Measurements from ENCODE around the gene ZNF845. TPM values are rescaled to one million over a fixed set of nuclear protein-coding genes. Genes with fewer than 3 reads are reported as not detected.

The ZNF845 gene
- total RNA-seq, 4 donors from 2014 or later = 4.2 to 7.1 (median 5.2) TPM

DNA sequence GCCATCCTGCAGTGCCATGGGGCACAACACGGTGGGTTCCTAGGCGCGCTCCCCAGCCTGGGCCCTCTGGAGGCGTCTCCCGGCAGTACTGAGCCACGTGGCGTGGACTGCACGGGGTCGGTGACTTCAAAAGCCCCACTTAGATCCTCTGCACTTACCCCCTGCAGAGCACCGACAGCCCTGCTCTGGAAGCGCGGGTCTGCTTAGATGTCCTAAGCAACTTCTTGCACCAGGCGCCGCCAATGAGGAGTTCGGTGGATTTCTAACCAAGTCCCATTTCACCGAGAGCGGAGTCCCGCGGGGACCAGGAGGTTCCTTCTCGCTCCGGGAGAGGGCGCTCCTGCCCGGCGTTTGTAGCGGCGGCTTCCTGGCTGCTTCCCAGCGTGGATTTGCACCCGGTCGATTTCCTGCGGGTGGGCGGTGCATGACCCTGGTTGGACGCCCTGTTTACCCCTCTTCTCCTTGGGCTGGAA, 25.2 kb upstream of the ZNF845 start:
- Histone ChIP-seq H3K4me1 (no peaks in the 10 kb centered on the region), H3K27ac (no peak overlapping the region), H3K9me3 (no peaks in the 10 kb centered on the region), H3K36me3 (no peaks in the 10 kb centered on the region), H3K27me3 (peaks cover 38% of the 10 kb centered on the region), H3K4me3 (no peak overlapping the region)
- WGBS = 7% methylated on average over 11 of the region's 32 CpGs
- DNase-seq (ENCODE audit: low spot score in 2 of 2) = no peak
- no peak for TF ChIP-seq POLR2AphosphoS5 (IDR thresholded peaks at IDR 0.05)
- TF ChIP-seq, protein P1, sequence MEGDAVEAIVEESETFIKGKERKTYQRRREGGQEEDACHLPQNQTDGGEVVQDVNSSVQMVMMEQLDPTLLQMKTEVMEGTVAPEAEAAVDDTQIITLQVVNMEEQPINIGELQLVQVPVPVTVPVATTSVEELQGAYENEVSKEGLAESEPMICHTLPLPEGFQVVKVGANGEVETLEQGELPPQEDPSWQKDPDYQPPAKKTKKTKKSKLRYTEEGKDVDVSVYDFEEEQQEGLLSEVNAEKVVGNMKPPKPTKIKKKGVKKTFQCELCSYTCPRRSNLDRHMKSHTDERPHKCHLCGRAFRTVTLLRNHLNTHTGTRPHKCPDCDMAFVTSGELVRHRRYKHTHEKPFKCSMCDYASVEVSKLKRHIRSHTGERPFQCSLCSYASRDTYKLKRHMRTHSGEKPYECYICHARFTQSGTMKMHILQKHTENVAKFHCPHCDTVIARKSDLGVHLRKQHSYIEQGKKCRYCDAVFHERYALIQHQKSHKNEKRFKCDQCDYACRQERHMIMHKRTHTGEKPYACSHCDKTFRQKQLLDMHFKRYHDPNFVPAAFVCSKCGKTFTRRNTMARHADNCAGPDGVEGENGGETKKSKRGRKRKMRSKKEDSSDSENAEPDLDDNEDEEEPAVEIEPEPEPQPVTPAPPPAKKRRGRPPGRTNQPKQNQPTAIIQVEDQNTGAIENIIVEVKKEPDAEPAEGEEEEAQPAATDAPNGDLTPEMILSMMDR (IDR thresholded peaks at IDR 0.05) = peak in 1 of 2 donors; percentile 38

- no peak overlapping the region for H3K4me3 ChIP-seq
- no peaks in the 10 kb centered on the region for H3K9me3 ChIP-seq
- no peaks in the 10 kb centered on the region for H3K4me1 ChIP-seq
- TF ChIP-seq EP300 (IDR thresholded peaks at IDR 0.05) (no peak), POLR2A (IDR thresholded peaks at IDR 0.05) (no peak), POLR2AphosphoS5 (IDR thresholded peaks at IDR 0.05) (no peak)
- TF ChIP-seq, protein P1 (IDR thresholded peaks at IDR 0.05) = no peak
- peaks cover 31% of the 10 kb centered on the region for H3K27me3 ChIP-seq
- no peak for DNase-seq (ENCODE audit: low spot score in 2 of 2)
- H3K27ac ChIP-seq = no peak overlapping the region
- WGBS = 55% methylated on average over 11 of the region's 11 CpGs
- no peaks in the 10 kb centered on the region for H3K36me3 ChIP-seq
Observed at GRCh38 chr19:53311044-53311443, 22.5 kb upstream of the ZNF845 start.

- no peak for DNase-seq (ENCODE audit: low spot score in 2 of 2)
- 75% methylated on average over 12 of the region's 12 CpGs for WGBS
- TF ChIP-seq EP300 (IDR thresholded peaks at IDR 0.05) (no peak), POLR2A (IDR thresholded peaks at IDR 0.05) (no peak), POLR2AphosphoS5 (IDR thresholded peaks at IDR 0.05) (no peak)
- TF ChIP-seq, protein P1 (IDR thresholded peaks at IDR 0.05) = no peak
- H3K4me3 ChIP-seq = no peak overlapping the region
- H3K9me3 ChIP-seq = no peaks in the 10 kb centered on the region
- no peaks in the 10 kb centered on the region for H3K4me1 ChIP-seq
- H3K36me3 ChIP-seq = no peaks in the 10 kb centered on the region
- peaks cover 23% of the 10 kb centered on the region for H3K27me3 ChIP-seq
- H3K27ac ChIP-seq = no peak overlapping the region
Observed at GRCh38 chr19:53311897-53312296, 21.7 kb upstream of the ZNF845 start.

GRCh38 chr19:53328967-53329366, 4.6 kb upstream of the ZNF845 start:
- TF ChIP-seq, protein P1 (IDR thresholded peaks at IDR 0.05) = no peak
- TF ChIP-seq EP300 (IDR thresholded peaks at IDR 0.05) = no peak
- TF ChIP-seq POLR2AphosphoS5 (IDR thresholded peaks at IDR 0.05) = no peak
- no peak for TF ChIP-seq POLR2A (IDR thresholded peaks at IDR 0.05)
- no peaks in the 10 kb centered on the region for H3K36me3 ChIP-seq
- peaks cover 16% of the 10 kb centered on the region for H3K9me3 ChIP-seq
- H3K4me3 ChIP-seq = no peak overlapping the region
- no peak overlapping the region for H3K27ac ChIP-seq
- peaks cover 26% of the 10 kb centered on the region for H3K27me3 ChIP-seq
- WGBS = 14% methylated on average over 22 of the region's 24 CpGs
- H3K4me1 ChIP-seq = peaks cover 2% of the 10 kb centered on the region
- DNase-seq (ENCODE audit: low spot score in 2 of 2) = no peak

DNA sequence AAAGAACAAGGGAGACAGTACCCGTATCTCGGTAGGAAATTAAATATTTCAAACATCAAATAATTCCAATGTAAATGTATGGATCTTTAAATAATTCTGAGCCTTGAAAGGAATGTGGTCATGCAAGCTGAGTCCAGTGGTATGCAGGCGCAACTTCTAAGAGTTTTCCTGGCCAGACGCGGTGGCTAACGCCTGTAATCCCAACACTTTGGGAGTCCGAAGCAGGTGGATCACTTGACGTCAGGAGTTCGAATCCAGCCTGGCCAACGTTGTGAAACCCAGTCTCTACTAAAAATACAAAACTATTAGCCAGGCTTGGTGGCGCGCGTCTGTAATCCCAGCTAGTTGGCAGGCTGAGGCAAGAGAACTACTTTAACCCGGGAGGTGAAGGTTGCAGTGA, 1.1 kb upstream of the ZNF845 start:
- WGBS = 57% methylated on average over 14 of the region's 14 CpGs
- Histone ChIP-seq H3K4me3 (peak overlapping the region; percentile 77), H3K27ac (no peak overlapping the region), H3K4me1 (peaks cover 10% of the 10 kb centered on the region), H3K27me3 (peaks cover 10% of the 10 kb centered on the region), H3K36me3 (no peaks in the 10 kb centered on the region), H3K9me3 (peaks cover 12% of the 10 kb centered on the region)
- DNase-seq (ENCODE audit: low spot score in 2 of 2) = no peak
- TF ChIP-seq EP300 (IDR thresholded peaks at IDR 0.05) (no peak), POLR2AphosphoS5 (IDR thresholded peaks at IDR 0.05) (no peak), POLR2A (IDR thresholded peaks at IDR 0.05) (no peak)
- TF ChIP-seq, protein P1 (IDR thresholded peaks at IDR 0.05) = no peak

Data from suprapubic skin (tissue), 4 donors.